ENCODE data around the gene SHOC2. TPM values are rescaled to one million over a fixed set of nuclear protein-coding genes. Genes with fewer than 3 reads are reported as not detected.

Gene SHOC2
- total RNA-seq, 1 donor from 2014 or later = 60.8 TPM

DNA sequence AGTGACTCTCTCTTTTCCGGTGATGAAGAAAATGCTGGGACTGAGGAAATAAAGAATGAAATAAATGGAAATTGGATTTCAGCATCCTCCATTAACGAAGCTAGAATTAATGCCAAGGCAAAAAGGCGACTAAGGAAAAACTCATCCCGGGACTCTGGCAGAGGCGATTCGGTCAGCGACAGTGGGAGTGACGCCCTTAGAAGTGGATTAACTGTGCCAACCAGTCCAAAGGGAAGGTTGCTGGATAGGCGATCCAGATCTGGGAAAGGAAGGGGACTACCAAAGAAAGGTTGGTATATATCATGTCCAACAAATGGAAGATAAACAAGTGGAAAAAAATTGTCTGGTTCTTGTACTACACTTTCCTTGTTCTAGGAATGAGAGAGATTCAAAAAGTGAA lies 38.2 kb upstream of the SHOC2 start:
- no peaks in the 10 kb centered on the region for H3K9me3 Mint-ChIP-seq (ENCODE audit: unreplicated experiment)
- peaks cover 56% of the 10 kb centered on the region for H3K36me3 Mint-ChIP-seq (ENCODE audit: unreplicated experiment)
- DNase-seq (ENCODE audit: extremely low spot score, unreplicated experiment) = no peak
- H3K27me3 Mint-ChIP-seq (ENCODE audit: unreplicated experiment) = no peaks in the 10 kb centered on the region
- peak overlapping the region; percentile 23 for H3K27ac Mint-ChIP-seq (ENCODE audit: unreplicated experiment)
- peaks cover 29% of the 10 kb centered on the region for H3K4me1 Mint-ChIP-seq (ENCODE audit: unreplicated experiment)
- TF ChIP-seq, protein P1, sequence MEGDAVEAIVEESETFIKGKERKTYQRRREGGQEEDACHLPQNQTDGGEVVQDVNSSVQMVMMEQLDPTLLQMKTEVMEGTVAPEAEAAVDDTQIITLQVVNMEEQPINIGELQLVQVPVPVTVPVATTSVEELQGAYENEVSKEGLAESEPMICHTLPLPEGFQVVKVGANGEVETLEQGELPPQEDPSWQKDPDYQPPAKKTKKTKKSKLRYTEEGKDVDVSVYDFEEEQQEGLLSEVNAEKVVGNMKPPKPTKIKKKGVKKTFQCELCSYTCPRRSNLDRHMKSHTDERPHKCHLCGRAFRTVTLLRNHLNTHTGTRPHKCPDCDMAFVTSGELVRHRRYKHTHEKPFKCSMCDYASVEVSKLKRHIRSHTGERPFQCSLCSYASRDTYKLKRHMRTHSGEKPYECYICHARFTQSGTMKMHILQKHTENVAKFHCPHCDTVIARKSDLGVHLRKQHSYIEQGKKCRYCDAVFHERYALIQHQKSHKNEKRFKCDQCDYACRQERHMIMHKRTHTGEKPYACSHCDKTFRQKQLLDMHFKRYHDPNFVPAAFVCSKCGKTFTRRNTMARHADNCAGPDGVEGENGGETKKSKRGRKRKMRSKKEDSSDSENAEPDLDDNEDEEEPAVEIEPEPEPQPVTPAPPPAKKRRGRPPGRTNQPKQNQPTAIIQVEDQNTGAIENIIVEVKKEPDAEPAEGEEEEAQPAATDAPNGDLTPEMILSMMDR (IDR thresholded peaks at IDR 0.05) = no peak
- no peak overlapping the region for H3K4me3 Mint-ChIP-seq (ENCODE audit: unreplicated experiment)

DNA sequence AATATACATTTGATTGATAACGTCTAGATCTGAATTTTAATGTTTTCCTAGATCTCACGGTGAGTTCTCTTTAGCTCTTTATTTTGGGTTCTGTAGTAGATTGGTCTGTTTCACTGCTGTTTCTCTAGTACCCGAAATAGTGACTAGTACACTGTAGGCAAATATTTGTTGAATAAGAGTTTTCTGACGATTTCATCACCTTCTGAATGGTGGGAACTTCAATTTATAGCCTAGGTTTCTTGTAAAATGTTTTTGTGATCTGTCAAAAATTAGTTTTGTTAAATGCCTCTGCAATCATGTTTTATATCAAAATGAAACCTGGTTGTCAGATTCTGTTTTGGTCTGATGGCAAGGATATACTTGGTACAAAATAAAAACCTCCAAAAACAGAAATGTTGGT lies 37.5 kb upstream of the SHOC2 start:
- H3K4me3 Mint-ChIP-seq (ENCODE audit: unreplicated experiment) = no peak overlapping the region
- TF ChIP-seq, protein P1 (IDR thresholded peaks at IDR 0.05) = no peak
- peaks cover 58% of the 10 kb centered on the region for H3K36me3 Mint-ChIP-seq (ENCODE audit: unreplicated experiment)
- peaks cover 30% of the 10 kb centered on the region for H3K4me1 Mint-ChIP-seq (ENCODE audit: unreplicated experiment)
- H3K27ac Mint-ChIP-seq (ENCODE audit: unreplicated experiment) = peak overlapping the region; percentile 74
- no peaks in the 10 kb centered on the region for H3K27me3 Mint-ChIP-seq (ENCODE audit: unreplicated experiment)
- DNase-seq (ENCODE audit: extremely low spot score, unreplicated experiment) = no peak
- no peaks in the 10 kb centered on the region for H3K9me3 Mint-ChIP-seq (ENCODE audit: unreplicated experiment)

DNA sequence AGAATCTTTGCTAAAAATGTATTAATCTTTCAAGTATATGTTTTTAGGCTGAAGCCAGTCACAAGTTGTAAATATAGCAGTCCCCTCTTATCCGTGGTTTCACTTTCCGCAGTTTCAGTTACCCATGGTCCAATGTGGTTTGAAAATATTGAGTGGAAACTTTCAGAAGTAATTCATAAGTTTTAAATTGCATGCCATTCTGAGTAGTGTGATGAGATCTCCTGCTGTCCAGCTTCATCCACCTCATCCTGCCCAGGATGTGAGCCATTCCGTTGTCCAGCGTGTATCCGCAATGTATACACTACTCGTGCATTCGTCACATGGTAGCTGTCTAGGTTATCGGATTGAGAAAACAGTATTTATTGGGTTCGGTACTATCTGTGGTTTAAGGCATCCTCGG lies 35.5 kb upstream of the SHOC2 start:
- H3K27ac Mint-ChIP-seq (ENCODE audit: unreplicated experiment) = peak overlapping the region; percentile 82
- no peaks in the 10 kb centered on the region for H3K27me3 Mint-ChIP-seq (ENCODE audit: unreplicated experiment)
- H3K36me3 Mint-ChIP-seq (ENCODE audit: unreplicated experiment) = peaks cover 63% of the 10 kb centered on the region
- H3K9me3 Mint-ChIP-seq (ENCODE audit: unreplicated experiment) = no peaks in the 10 kb centered on the region
- H3K4me1 Mint-ChIP-seq (ENCODE audit: unreplicated experiment) = peaks cover 30% of the 10 kb centered on the region
- no peak for DNase-seq (ENCODE audit: extremely low spot score, unreplicated experiment)
- peak overlapping the region; percentile 68 for H3K4me3 Mint-ChIP-seq (ENCODE audit: unreplicated experiment)
- TF ChIP-seq, protein P1 (IDR thresholded peaks at IDR 0.05) = no peak

DNA sequence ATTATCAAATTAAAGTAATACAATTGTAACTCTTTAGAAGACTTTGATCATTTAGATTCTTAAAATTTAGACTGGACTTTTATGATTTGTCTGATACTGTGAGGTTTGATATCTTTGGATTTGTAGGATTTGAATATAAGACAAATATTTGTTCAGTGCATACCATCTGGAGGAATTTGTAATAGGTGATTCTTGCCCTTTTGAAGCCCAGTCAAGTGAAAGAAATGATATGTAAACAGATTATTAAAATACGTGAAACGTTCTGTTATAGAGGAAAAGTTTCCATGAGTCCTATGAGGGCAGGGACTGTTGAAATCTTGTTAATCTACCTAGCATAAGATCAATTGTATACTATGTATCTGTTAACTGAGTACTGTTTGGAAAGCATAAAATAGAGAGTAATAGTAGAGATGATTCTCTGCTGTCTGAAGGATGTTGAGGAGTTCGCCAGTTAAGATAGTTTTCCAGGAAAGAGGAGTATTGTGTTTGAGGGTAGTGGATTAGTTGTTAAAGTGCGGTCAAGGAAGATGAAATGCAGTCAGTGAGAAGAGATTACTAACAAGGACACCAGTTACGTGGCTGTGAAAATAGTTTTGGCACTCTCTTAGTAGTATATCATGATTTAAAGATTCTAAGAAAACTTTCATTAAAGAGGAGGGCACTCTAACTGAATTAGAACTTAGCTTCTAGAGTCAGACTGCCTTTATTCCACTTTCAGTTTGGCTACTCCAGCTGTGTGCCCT lies 33.3 kb upstream of the SHOC2 start:
- H3K27ac Mint-ChIP-seq (ENCODE audit: unreplicated experiment) = peak overlapping the region; percentile 1
- no peaks in the 10 kb centered on the region for H3K27me3 Mint-ChIP-seq (ENCODE audit: unreplicated experiment)
- DNase-seq (ENCODE audit: extremely low spot score, unreplicated experiment) = no peak
- no peak overlapping the region for H3K4me3 Mint-ChIP-seq (ENCODE audit: unreplicated experiment)
- peaks cover 62% of the 10 kb centered on the region for H3K36me3 Mint-ChIP-seq (ENCODE audit: unreplicated experiment)
- H3K9me3 Mint-ChIP-seq (ENCODE audit: unreplicated experiment) = no peaks in the 10 kb centered on the region
- TF ChIP-seq, protein P1 (IDR thresholded peaks at IDR 0.05) = no peak
- H3K4me1 Mint-ChIP-seq (ENCODE audit: unreplicated experiment) = peaks cover 30% of the 10 kb centered on the region

DNA sequence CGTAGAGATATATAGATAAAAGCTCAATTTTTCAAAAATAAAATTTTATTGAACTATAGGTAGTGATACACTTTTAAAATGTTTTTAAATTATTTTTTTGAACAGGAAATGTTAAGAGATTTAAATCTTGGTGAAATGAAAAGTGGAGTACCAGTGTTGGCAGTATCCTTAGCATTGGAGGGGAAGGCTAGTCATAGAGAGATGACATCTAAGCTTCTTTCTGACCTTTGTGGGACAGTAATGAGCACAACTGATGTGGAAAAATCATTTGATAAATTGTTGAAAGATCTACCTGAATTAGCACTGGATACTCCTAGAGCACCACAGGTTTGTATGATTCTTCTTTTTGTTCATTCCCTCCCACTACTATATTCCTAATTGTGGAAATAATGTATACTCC lies 31.8 kb upstream of the SHOC2 start:
- Mint-ChIP-seq H3K9me3 (ENCODE audit: unreplicated experiment) (no peaks in the 10 kb centered on the region), H3K27ac (ENCODE audit: unreplicated experiment) (no peak overlapping the region), H3K36me3 (ENCODE audit: unreplicated experiment) (peaks cover 56% of the 10 kb centered on the region), H3K4me3 (ENCODE audit: unreplicated experiment) (no peak overlapping the region), H3K27me3 (ENCODE audit: unreplicated experiment) (no peaks in the 10 kb centered on the region), H3K4me1 (ENCODE audit: unreplicated experiment) (peaks cover 25% of the 10 kb centered on the region)
- no peak for DNase-seq (ENCODE audit: extremely low spot score, unreplicated experiment)
- TF ChIP-seq, protein P1 (IDR thresholded peaks at IDR 0.05) = no peak
